ENCODE results near the gene DYNC1I1. TPM values are rescaled to one million over a fixed set of nuclear protein-coding genes. Genes with fewer than 3 reads are reported as not detected.
A peak's percentile ranks its signal among the peaks of the same experiment; 100 is the strongest.

DYNC1I1 gene
- total RNA-seq, 1 donor from 2014 or later = 0.79 TPM

GRCh38 chr7:95758187-95758586 lies 14.2 kb upstream of the DYNC1I1 start:
- Mint-ChIP-seq H3K36me3 (no peaks in the 10 kb centered on the region), H3K4me3 (no peak overlapping the region), H3K27me3 (ENCODE audit: insufficient read depth, low read depth) (no peaks in the 10 kb centered on the region), H3K27ac (no peak overlapping the region), H3K9me3 (no peaks in the 10 kb centered on the region), H3K4me1 (no peaks in the 10 kb centered on the region)
- H3K36me3 ChIP-seq = no peaks in the 10 kb centered on the region
- no peak overlapping the region for H3K4me2 ChIP-seq
- H3K27me3 ChIP-seq = no peaks in the 10 kb centered on the region
- no peak overlapping the region for H3K4me3 ChIP-seq
- peaks cover 7% of the 10 kb centered on the region for H3K4me1 ChIP-seq
- H3F3A ChIP-seq (ENCODE audit: low read depth) = no peaks in the 10 kb centered on the region
- no peak for TF ChIP-seq CTCF (IDR thresholded peaks at IDR 0.05)
- TF ChIP-seq EZH2 (IDR thresholded peaks at IDR 0.05) = no peak
- TF ChIP-seq EZH2phosphoT487 (IDR thresholded peaks at IDR 0.05) = no peak
- H3K9me3 ChIP-seq (ENCODE audit: low read depth) = no peaks in the 10 kb centered on the region
- no peaks in the 10 kb centered on the region for H4K20me1 ChIP-seq (ENCODE audit: low read depth)
- H3K79me2 ChIP-seq (ENCODE audit: low read depth) = no peaks in the 10 kb centered on the region
- no peak overlapping the region for H2AFZ ChIP-seq (replicated peaks)
- H3K27ac ChIP-seq = no peak overlapping the region
- H3K9ac ChIP-seq = no peak overlapping the region
- peak; percentile 39 for DNase-seq (ENCODE audit: low spot score)

GRCh38 chr7:95766086-95766485 lies 6.3 kb upstream of the DYNC1I1 start:
- H3K36me3 ChIP-seq = no peaks in the 10 kb centered on the region
- Mint-ChIP-seq H3K27ac (no peak overlapping the region), H3K4me3 (no peak overlapping the region), H3K27me3 (ENCODE audit: insufficient read depth, low read depth) (no peaks in the 10 kb centered on the region), H3K9me3 (no peaks in the 10 kb centered on the region), H3K4me1 (no peaks in the 10 kb centered on the region), H3K36me3 (no peaks in the 10 kb centered on the region)
- no peak overlapping the region for H3K27ac ChIP-seq
- H3K9ac ChIP-seq = no peak overlapping the region
- no peak overlapping the region for H2AFZ ChIP-seq (replicated peaks)
- H3K4me2 ChIP-seq = no peak overlapping the region
- no peaks in the 10 kb centered on the region for H3F3A ChIP-seq (ENCODE audit: low read depth)
- no peak for DNase-seq (ENCODE audit: low spot score)
- H4K20me1 ChIP-seq (ENCODE audit: low read depth) = no peaks in the 10 kb centered on the region
- no peaks in the 10 kb centered on the region for H3K9me3 ChIP-seq (ENCODE audit: low read depth)
- TF ChIP-seq EZH2 (IDR thresholded peaks at IDR 0.05) (no peak), CTCF (IDR thresholded peaks at IDR 0.05) (no peak), EZH2phosphoT487 (IDR thresholded peaks at IDR 0.05) (no peak)
- no peak overlapping the region for H3K4me3 ChIP-seq
- no peaks in the 10 kb centered on the region for H3K4me1 ChIP-seq
- H3K27me3 ChIP-seq = no peaks in the 10 kb centered on the region
- no peaks in the 10 kb centered on the region for H3K79me2 ChIP-seq (ENCODE audit: low read depth)

- H4K20me1 ChIP-seq (ENCODE audit: low read depth) = no peaks in the 10 kb centered on the region
- no peaks in the 10 kb centered on the region for H3K9me3 ChIP-seq (ENCODE audit: low read depth)
- no peaks in the 10 kb centered on the region for H3F3A ChIP-seq (ENCODE audit: low read depth)
- Mint-ChIP-seq H3K4me3 (no peak overlapping the region), H3K27me3 (ENCODE audit: insufficient read depth, low read depth) (no peaks in the 10 kb centered on the region), H3K36me3 (no peaks in the 10 kb centered on the region), H3K27ac (no peak overlapping the region), H3K4me1 (peaks cover 2% of the 10 kb centered on the region), H3K9me3 (no peaks in the 10 kb centered on the region)
- no peaks in the 10 kb centered on the region for H3K27me3 ChIP-seq
- H3K36me3 ChIP-seq = no peaks in the 10 kb centered on the region
- no peak overlapping the region for H2AFZ ChIP-seq (replicated peaks)
- TF ChIP-seq EZH2phosphoT487 (IDR thresholded peaks at IDR 0.05) = no peak
- no peak for TF ChIP-seq CTCF (IDR thresholded peaks at IDR 0.05)
- H3K9ac ChIP-seq = no peak overlapping the region
- no peak overlapping the region for H3K4me3 ChIP-seq
- no peak overlapping the region for H3K4me2 ChIP-seq
- no peaks in the 10 kb centered on the region for H3K4me1 ChIP-seq
- no peak overlapping the region for H3K27ac ChIP-seq
- H3K79me2 ChIP-seq (ENCODE audit: low read depth) = no peaks in the 10 kb centered on the region
- no peak for DNase-seq (ENCODE audit: low spot score)
These were observed 5.7 kb upstream of the DYNC1I1 start for GRCh38 chr7:95766657-95767056.
